ENCODE measurements around the gene SPOCK2.

Gene SPOCK2

GRCh38 chr10:72069751-72070526 lies 18.4 kb downstream of the SPOCK2 start:
- peak; percentile 13 for DNase-seq

- DNase-seq = no peak
These were observed 19.4 kb downstream of the SPOCK2 start for GRCh38 chr10:72068901-72069446.

GRCh38 chr10:72068126-72068765 lies 20.1 kb downstream of the SPOCK2 start:
- no peak for DNase-seq

- DNase-seq = no peak
These were observed 20.8 kb downstream of the SPOCK2 start for GRCh38 chr10:72067463-72068125.

- no peak for DNase-seq
These were observed 21.8 kb downstream of the SPOCK2 start for GRCh38 chr10:72066318-72067284.

- DNase-seq = no peak
These were observed 22.8 kb downstream of the SPOCK2 start for GRCh38 chr10:72065439-72066025.

- no peak for DNase-seq
These were observed 24.5 kb downstream of the SPOCK2 start for GRCh38 chr10:72063703-72064391.

GRCh38 chr10:72062832-72063702 lies 25.3 kb downstream of the SPOCK2 start:
- DNase-seq = no peak

GRCh38 chr10:72062382-72062781 lies 26.0 kb downstream of the SPOCK2 start:
- DNase-seq = no peak

- no peak for DNase-seq
These were observed 26.4 kb downstream of the SPOCK2 start for GRCh38 chr10:72061930-72062329.

GRCh38 chr10:72061491-72061890 lies 26.9 kb downstream of the SPOCK2 start:
- DNase-seq = no peak

- no peak for DNase-seq
These were observed 28.2 kb downstream of the SPOCK2 start for GRCh38 chr10:72059843-72060822.

- DNase-seq = no peak
These were observed 29.1 kb downstream of the SPOCK2 start for GRCh38 chr10:72058989-72059842.

- DNase-seq = no peak
These were observed 29.9 kb downstream of the SPOCK2 start for GRCh38 chr10:72058347-72058898.

GRCh38 chr10:72056932-72057751 lies 31.2 kb downstream of the SPOCK2 start:
- no peak for DNase-seq

- no peak for DNase-seq
These were observed 32.2 kb downstream of the SPOCK2 start for GRCh38 chr10:72056113-72056512.

- DNase-seq = no peak
These were observed 34.7 kb downstream of the SPOCK2 start for GRCh38 chr10:72053690-72054089.

All from NCI-H524 treated with DMSO at 0.1 percent for 48 hours (cell line).